ENCODE data around the gene ZNF521.

ZNF521 gene

GRCh38 chr18:25210622-25211021, 141.3 kb downstream of the ZNF521 start:
- Histone ChIP-seq H3F3A (ENCODE audit: insufficient read depth) (no peaks in the 10 kb centered on the region), H2AFZ (ENCODE audit: low read depth, low read length, severe bottlenecking) (no peak overlapping the region), H3K9me3 (ENCODE audit: insufficient read depth, low read length) (no peaks in the 10 kb centered on the region), H3K79me2 (ENCODE audit: insufficient read depth, low read length) (no peaks in the 10 kb centered on the region), H3K36me3 (ENCODE audit: low read length) (no peaks in the 10 kb centered on the region), H3K27me3 (ENCODE audit: low read length) (no peaks in the 10 kb centered on the region), H3K9me2 (replicated peaks; ENCODE audit: insufficient read depth, low read length) (no peaks in the 10 kb centered on the region), H4K20me1 (ENCODE audit: low read depth, low read length) (no peaks in the 10 kb centered on the region), H3K4me3 (ENCODE audit: insufficient read depth, low read length, poor library complexity, severe bottlenecking) (no peak overlapping the region), H3K9ac (ENCODE audit: low read length) (no peak overlapping the region), H3K4me2 (ENCODE audit: low read depth, low read length, poor library complexity, severe bottlenecking) (no peak overlapping the region), H3K27ac (ENCODE audit: low read depth, low read length) (no peak overlapping the region)
- TF ChIP-seq EZH2phosphoT487 (conservative IDR thresholded peaks at IDR 0.05; ENCODE audit: low read length) (no peak), CTCF (IDR thresholded peaks at IDR 0.05; ENCODE audit: insufficient read depth, low read length, poor library complexity, severe bottlenecking) (no peak)

GRCh38 chr18:25192065-25192464, 159.9 kb downstream of the ZNF521 start:
- Histone ChIP-seq H3K27ac (ENCODE audit: low read depth, low read length) (no peak overlapping the region), H3K4me3 (ENCODE audit: insufficient read depth, low read length, poor library complexity, severe bottlenecking) (no peak overlapping the region), H3K4me2 (ENCODE audit: low read depth, low read length, poor library complexity, severe bottlenecking) (no peak overlapping the region), H3K9ac (ENCODE audit: low read length) (no peak overlapping the region), H3K36me3 (ENCODE audit: low read length) (no peaks in the 10 kb centered on the region), H3F3A (ENCODE audit: insufficient read depth) (no peaks in the 10 kb centered on the region), H3K9me3 (ENCODE audit: insufficient read depth, low read length) (no peaks in the 10 kb centered on the region), H3K27me3 (ENCODE audit: low read length) (no peaks in the 10 kb centered on the region), H3K79me2 (ENCODE audit: insufficient read depth, low read length) (no peaks in the 10 kb centered on the region), H3K9me2 (replicated peaks; ENCODE audit: insufficient read depth, low read length) (no peaks in the 10 kb centered on the region), H4K20me1 (ENCODE audit: low read depth, low read length) (no peaks in the 10 kb centered on the region), H2AFZ (ENCODE audit: low read depth, low read length, severe bottlenecking) (no peak overlapping the region)
- no peak for TF ChIP-seq EZH2phosphoT487 (conservative IDR thresholded peaks at IDR 0.05; ENCODE audit: low read length)
- TF ChIP-seq CTCF (IDR thresholded peaks at IDR 0.05; ENCODE audit: insufficient read depth, low read length, poor library complexity, severe bottlenecking) = no peak

GRCh38 chr18:25190472-25190871, 161.5 kb downstream of the ZNF521 start:
- Histone ChIP-seq H3K9me2 (replicated peaks; ENCODE audit: insufficient read depth, low read length) (no peaks in the 10 kb centered on the region), H3K79me2 (ENCODE audit: insufficient read depth, low read length) (no peaks in the 10 kb centered on the region), H3K9ac (ENCODE audit: low read length) (no peak overlapping the region), H3F3A (ENCODE audit: insufficient read depth) (no peaks in the 10 kb centered on the region), H3K36me3 (ENCODE audit: low read length) (no peaks in the 10 kb centered on the region), H3K9me3 (ENCODE audit: insufficient read depth, low read length) (no peaks in the 10 kb centered on the region), H3K4me3 (ENCODE audit: insufficient read depth, low read length, poor library complexity, severe bottlenecking) (no peak overlapping the region), H3K4me2 (ENCODE audit: low read depth, low read length, poor library complexity, severe bottlenecking) (no peak overlapping the region), H4K20me1 (ENCODE audit: low read depth, low read length) (no peaks in the 10 kb centered on the region), H3K27me3 (ENCODE audit: low read length) (no peaks in the 10 kb centered on the region), H2AFZ (ENCODE audit: low read depth, low read length, severe bottlenecking) (no peak overlapping the region), H3K27ac (ENCODE audit: low read depth, low read length) (no peak overlapping the region)
- TF ChIP-seq EZH2phosphoT487 (conservative IDR thresholded peaks at IDR 0.05; ENCODE audit: low read length) = no peak
- TF ChIP-seq CTCF (IDR thresholded peaks at IDR 0.05; ENCODE audit: insufficient read depth, low read length, poor library complexity, severe bottlenecking) = no peak

Data from SU-DHL-6 (cell line).